Stimulated activated CD8-positive, alpha-beta memory T cell treated with anti-CD3 and anti-CD28 coated beads, Interleukin-7, amount 100 ng/mL, for 1 hour (primary cell): ENCODE results near the gene SCAMP5.

Experiments
- DNase-seq, 2 donors: peaks; one replicate each; pipeline ENCODE4 v3.0.0-alpha.2; 2020; ENCODE audit warnings: low read depth in 2 of 2

SCAMP5 gene

GRCh38 chr15:75045332-75046015 is 50.1 kb downstream of the SCAMP5 start:
- DNase-seq, result no peak

- DNase-seq, result no peak
These were observed 53.0 kb downstream of the SCAMP5 start for GRCh38 chr15:75048394-75048793.

- no peak for DNase-seq
These were observed 54.0 kb downstream of the SCAMP5 start for GRCh38 chr15:75049392-75049791.

GRCh38 chr15:75050283-75050682 is 54.9 kb downstream of the SCAMP5 start:
- DNase-seq, result no peak

- DNase-seq, result no peak
These were observed 55.8 kb downstream of the SCAMP5 start for GRCh38 chr15:75051191-75051608.

- no peak for DNase-seq
These were observed 56.3 kb downstream of the SCAMP5 start for GRCh38 chr15:75051711-75052110.

- DNase-seq, result no peak
These were observed 57.8 kb downstream of the SCAMP5 start for GRCh38 chr15:75052972-75053747.

GRCh38 chr15:75053748-75054125 is 58.4 kb downstream of the SCAMP5 start:
- DNase-seq, result no peak

- DNase-seq, result no peak
These were observed 59.0 kb downstream of the SCAMP5 start for GRCh38 chr15:75054172-75054897.

GRCh38 chr15:75056036-75056435 is 60.7 kb downstream of the SCAMP5 start:
- DNase-seq, result no peak

GRCh38 chr15:75058127-75058905 is 63.0 kb downstream of the SCAMP5 start:
- no peak for DNase-seq

GRCh38 chr15:75059607-75060006 is 64.2 kb downstream of the SCAMP5 start:
- DNase-seq, result no peak

- no peak for DNase-seq
These were observed 65.9 kb downstream of the SCAMP5 start for GRCh38 chr15:75061272-75061671.

- DNase-seq, result no peak
These were observed 67.3 kb downstream of the SCAMP5 start for GRCh38 chr15:75062706-75063105.

- DNase-seq, result no peak
These were observed 68.0 kb downstream of the SCAMP5 start for GRCh38 chr15:75063338-75063737.

GRCh38 chr15:75063889-75064288 is 68.5 kb downstream of the SCAMP5 start:
- no peak for DNase-seq

- DNase-seq, result no peak
These were observed 69.5 kb downstream of the SCAMP5 start for GRCh38 chr15:75064846-75065245.

GRCh38 chr15:75065467-75065850 is 70.1 kb downstream of the SCAMP5 start:
- DNase-seq, result no peak

- no peak for DNase-seq
These were observed 70.6 kb downstream of the SCAMP5 start for GRCh38 chr15:75065851-75066509.

GRCh38 chr15:75067123-75067830 is 71.9 kb downstream of the SCAMP5 start:
- DNase-seq, result no peak

- DNase-seq, result no peak
These were observed 73.4 kb downstream of the SCAMP5 start for GRCh38 chr15:75068748-75069147.
